Breast epithelium (tissue), 3 donors: ENCODE results near the gene ATG101.

Experiments used
- CTCF ChIP-seq, 3 donors: fragments of 450-650 bp; IDR thresholded peaks; one replicate each; pipeline ENCODE4 v1.5.1; 2016 to 2017; ENCODE audit warnings: antibody characterized with exemption in 3 of 3, mild to moderate bottlenecking in 3 of 3, moderate library complexity in 3 of 3
- POLR2A ChIP-seq: fragments of 450-650 bp; IDR thresholded peaks from one replicate; pipeline ENCODE4 v1.6.1; 2016; ENCODE audit warnings: antibody characterized with exemption, mild to moderate bottlenecking, moderate library complexity
- POLR2AphosphoS5 ChIP-seq, 3 donors: sonication (generic); formaldehyde crosslinking; IDR thresholded peaks; one replicate each; pipeline ENCODE4 v1.6.1; 2017; ENCODE audit warnings: antibody characterized with exemption in 3 of 3

GRCh38 chr12:52123487-52124186 is 53.9 kb downstream of the ATG101 start:
- TF ChIP-seq POLR2AphosphoS5 (IDR thresholded peaks at IDR 0.05): no peak
- TF ChIP-seq CTCF (IDR thresholded peaks at IDR 0.05): no peak
- no peak for TF ChIP-seq POLR2A
